CD4-positive, alpha-beta T cell treated with Interleukin-15 for 1 hour (primary cell): Measurements from ENCODE around the gene SMC4.

Experiments used
- DNase-seq: peaks from one replicate; pipeline ENCODE4 v3.0.0-alpha.2; 2020

Gene SMC4

GRCh38 chr3:160395297-160395696 is 4.2 kb upstream of the SMC4 start:
- no peak for DNase-seq

DNA sequence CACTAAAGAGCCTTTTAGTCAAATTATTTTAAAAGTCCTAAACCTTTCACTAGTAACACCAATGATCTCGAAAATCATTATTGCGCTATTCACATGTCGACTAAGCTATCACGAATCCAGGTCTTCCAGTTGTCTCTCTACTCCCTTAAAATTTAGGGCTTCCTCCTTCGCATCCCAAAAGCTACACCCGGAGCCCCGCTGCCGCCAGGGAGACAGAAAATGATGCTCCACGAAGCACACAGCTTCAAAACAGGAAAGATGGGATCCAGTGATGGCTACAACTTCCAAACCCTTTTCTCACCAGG is 678 bp upstream of the SMC4 start:
- DNase-seq, result no peak

DNA sequence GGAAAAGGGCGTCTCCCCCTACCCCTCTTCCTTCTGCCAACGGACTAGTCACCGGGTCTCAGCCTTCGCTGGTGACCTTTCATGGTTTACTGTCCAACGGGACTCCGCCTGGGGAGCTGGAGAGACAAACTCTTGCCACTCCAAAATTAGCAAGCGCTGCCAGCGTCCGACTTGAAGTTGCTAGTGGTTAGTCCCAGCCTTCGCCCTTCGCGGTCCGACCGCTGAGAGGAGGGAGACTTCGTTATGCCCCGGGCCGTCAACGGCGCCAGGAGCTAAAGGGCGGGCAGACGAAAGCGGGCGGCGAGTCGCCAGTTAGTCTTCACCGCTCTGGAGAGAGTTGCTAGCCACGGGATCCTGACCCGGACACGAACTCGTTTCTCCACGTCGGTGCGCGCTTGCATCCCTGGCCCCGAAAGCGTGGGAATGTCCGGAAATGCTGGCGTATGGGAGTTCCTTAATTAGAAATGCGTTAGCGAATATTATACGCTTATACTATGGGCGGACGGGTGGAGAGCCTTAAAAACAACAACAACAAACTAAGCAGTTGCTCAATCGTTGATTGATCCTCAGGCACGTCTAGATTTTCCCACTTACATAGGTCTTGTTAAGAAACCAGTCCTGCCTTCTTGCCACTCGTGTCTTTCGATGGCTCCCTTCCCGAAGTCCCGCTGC is 716 bp downstream of the SMC4 start:
- DNase-seq, result peak; percentile 26

- peak; percentile 20 for DNase-seq
Observed at GRCh38 chr3:160400702-160401150, 1.3 kb downstream of the SMC4 start.

DNA sequence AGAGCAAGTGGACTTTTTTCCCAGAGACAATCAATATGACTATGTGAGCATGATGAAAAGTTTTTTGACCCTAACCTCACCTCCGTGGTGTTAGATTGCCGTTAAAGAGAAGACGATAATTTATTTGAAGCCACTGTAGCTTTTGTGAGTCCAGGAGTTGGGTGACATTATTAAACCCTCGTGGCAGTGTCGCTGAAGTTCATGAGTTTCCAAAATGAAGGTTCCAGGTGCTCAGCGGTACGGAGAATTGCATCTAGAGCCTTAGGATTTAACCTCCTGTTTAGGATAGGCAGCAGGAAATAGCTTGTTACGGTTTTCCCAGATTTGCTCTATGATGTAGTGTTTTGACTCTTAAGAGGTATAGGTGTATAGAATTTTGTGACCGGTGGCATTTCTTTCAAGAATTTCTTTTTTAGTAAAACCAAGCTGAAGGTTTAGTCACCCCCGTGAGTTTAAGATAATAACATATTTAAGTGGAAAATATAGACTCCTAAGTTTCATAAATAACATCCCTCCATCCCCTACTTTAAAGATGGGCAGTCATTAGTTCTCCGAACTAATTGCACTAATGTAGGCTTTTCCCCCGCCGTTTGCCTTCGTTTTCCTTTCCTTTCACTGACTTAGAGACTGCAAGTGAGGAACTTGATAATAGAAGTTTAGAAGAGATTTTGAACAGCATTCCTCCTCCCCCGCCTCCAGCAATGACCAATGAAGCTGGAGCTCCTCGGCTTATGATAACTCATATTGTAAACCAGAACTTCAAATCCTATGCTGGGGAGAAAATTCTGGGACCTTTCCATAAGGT is 2.0 kb downstream of the SMC4 start:
- no peak for DNase-seq

DNA sequence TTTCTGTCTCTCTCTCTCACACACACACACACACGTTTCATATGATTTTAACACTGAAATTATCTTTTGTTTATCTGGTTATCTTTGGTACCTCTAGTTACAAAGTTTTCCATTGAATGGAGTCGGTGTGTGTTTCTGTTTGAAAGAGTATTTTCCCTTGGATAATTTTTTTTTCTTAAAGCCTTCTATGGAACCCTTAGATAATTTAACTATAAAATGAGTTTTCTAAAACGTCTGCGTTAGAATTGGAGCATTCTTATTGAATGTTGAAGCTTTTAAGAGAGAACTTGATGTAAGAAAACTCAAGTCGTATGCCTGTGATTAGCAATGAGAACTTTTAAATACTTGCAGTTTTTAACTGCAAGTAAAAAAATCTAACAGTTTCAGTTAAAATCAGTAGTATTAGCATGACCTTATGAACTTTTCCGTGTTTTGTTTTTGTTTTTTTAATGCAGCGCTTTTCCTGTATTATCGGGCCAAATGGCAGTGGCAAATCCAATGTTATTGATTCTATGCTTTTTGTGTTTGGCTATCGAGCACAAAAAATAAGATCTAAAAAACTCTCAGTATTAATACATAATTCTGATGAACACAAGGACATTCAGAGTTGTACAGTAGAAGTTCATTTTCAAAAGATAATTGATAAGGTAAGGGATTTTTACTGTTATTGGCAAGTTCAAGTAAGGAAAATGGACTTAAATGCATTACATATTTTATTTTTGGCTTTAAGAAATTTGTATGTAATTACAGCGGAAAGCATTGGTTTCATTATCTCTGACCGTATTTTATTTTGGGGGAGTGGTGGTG is 3.0 kb downstream of the SMC4 start:
- no peak for DNase-seq

- no peak for DNase-seq
Observed at GRCh38 chr3:160403028-160403545, 3.6 kb downstream of the SMC4 start.

- DNase-seq, result no peak
Observed at GRCh38 chr3:160403796-160404470, 4.5 kb downstream of the SMC4 start.

DNA sequence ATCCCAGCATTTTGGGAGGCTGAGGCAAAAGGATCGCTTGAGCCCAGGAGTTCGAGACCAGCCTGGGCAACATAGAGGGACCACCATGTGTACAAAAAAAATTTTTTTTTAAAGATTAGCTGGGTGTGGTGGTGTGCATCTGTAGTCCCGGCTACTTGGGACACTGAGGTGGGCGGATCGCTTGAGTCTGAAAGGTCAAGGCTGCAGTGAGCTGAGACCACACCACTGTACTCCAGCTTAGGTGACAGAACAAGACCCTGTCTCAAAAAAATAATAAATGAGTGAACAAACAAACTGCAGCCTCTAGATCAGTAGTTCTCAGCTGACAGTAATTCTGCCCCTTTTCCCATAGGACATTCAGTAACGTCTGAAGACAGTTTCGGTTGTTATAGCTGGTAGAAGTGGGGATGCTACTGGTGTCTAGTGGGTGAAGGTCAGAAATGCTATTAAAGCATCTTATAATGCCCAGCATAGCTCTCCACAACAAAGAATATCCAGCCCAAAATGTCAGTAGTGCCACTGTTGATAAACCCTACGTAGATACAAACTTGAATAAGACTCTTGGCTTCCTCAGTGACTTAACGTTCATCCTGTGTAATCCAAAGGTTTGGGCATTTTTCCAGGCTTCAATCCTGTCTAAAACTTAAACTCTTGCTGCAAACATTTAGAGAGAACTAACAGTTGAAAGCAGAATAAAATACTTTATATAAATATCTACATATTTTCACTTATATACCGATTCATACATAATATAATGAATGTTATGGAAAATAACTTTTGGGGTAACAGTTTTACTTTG is 10.6 kb downstream of the SMC4 start:
- no peak for DNase-seq

- no peak for DNase-seq
Observed at GRCh38 chr3:160412477-160412876, 13.0 kb downstream of the SMC4 start.

- peak; percentile 63 for DNase-seq
Observed at GRCh38 chr3:160413613-160414248, 14.3 kb downstream of the SMC4 start.

- no peak for DNase-seq
Observed at GRCh38 chr3:160417311-160417710, 17.9 kb downstream of the SMC4 start.

- no peak for DNase-seq
Observed at GRCh38 chr3:160427832-160428424, 28.5 kb downstream of the SMC4 start.

- DNase-seq, result no peak
Observed at GRCh38 chr3:160434071-160434470, 34.6 kb downstream of the SMC4 start.

- DNase-seq, result no peak
Observed at GRCh38 chr3:160435095-160435494, 35.6 kb downstream of the SMC4 start.

DNA sequence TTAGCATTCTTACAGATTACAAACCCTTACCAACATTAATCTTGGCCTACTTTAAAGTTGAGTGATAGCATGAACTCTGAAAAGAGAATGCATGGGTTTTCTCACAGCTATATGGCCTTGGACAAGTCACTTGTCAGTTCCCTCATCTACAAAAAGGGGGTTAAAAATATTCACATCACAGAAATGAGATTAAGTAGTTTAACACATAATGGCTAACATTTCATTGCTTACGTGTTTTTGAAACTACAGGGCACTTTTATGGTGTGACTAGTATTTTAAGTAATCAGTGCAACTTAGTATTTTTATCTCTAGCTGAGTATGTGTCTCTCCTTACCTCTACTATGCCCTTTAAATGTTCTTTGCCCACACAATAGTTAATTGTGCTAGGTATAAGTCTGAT is 36.3 kb downstream of the SMC4 start:
- DNase-seq, result no peak

GRCh38 chr3:160437083-160437455 is 37.6 kb downstream of the SMC4 start:
- no peak for DNase-seq

DNA sequence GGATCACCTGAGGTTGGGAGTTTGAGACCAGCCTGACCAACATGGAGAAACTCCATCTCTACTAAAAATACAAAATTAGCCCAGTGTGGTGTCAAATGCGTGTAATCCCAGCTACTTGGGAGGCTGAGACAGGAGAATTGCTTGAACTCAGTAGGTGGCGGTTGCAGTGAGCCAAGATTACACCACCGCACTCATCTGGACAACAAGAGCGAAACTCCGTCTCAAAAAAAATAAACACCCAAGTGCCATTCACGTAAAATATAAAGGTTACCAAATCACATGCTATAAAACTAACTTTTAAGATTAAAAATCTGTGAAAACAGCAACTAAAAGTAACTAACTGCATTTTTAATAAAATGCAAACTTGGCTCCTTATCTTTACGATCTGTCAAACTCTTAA is 41.2 kb downstream of the SMC4 start:
- DNase-seq, result no peak

DNA sequence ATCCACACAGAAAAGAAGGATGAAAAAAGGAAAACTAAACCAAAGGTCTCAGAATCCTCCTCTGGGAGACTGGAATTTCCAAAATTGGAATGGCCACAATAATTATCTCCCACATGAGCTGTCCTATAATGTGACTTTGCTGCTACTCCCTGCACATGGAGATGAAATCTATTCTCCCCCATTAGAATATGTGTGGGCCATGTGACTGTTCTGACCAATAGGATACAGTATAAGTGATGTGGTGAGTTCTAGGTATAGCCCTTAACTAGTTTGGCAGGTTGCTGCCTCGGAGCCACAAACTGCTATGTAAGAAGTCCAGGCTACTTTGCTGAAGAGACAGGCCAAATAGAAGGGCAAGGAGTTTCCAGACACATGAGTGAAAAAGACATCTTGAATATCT is 45.0 kb downstream of the SMC4 start:
- no peak for DNase-seq

DNA sequence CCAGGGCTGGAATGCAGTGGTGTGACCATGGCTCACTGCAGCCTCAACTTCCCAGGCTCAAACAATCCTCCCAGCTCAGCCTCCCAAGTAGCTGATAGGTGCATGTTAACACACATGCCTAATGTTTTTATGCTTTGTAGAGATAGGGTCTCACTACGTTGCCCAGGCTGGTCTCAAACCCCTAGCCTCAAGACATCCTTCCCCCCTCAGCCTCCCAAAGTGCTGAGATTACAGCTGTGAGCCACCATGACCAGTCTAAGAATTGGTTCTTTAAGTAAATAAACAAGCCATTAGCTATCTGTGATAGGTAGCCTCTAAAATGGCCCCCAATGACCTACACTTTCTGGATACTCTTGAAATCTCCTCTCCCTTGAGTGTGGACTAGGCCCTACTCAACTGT is 46.4 kb downstream of the SMC4 start:
- DNase-seq, result no peak

GRCh38 chr3:160446522-160447056 is 47.1 kb downstream of the SMC4 start:
- no peak for DNase-seq
